Erythroblast (primary cell): ENCODE data around the gene GALNT5.

Experiments used
- GATA1 ChIP-seq: IDR thresholded peaks from 2 replicates; pipeline ENCODE4 v1.6.1; 2011; ENCODE audit warnings: low read depth, mild to moderate bottlenecking, control low read depth, low read length, moderate library complexity
- POLR2A ChIP-seq: IDR thresholded peaks from 2 replicates; pipeline ENCODE4 v1.6.1; 2011; ENCODE audit warnings: mild to moderate bottlenecking, low read length

GRCh38 chr2:157245144-157245840, 12.2 kb upstream of the GALNT5 start:
- no peak for TF ChIP-seq POLR2A
- no peak for TF ChIP-seq GATA1
